ENCODE measurements around the gene TMC3.
"Not testable (repeated sequence)": the region's sequence is repeated elsewhere in the genome, so short reads cannot be mapped to it uniquely, and the experiment has no call there.

TMC3 gene

GRCh38 chr15:81384891-81385720, 11.1 kb upstream of the TMC3 start:
- no peak for DNase-seq

- no peak for DNase-seq
Measured at GRCh38 chr15:81381720-81382119, 7.7 kb upstream of the TMC3 start.

GRCh38 chr15:81380668-81381067, 6.7 kb upstream of the TMC3 start:
- DNase-seq: no peak

- DNase-seq: no peak
Measured at GRCh38 chr15:81380203-81380602, 6.2 kb upstream of the TMC3 start.

GRCh38 chr15:81379269-81379668, 5.3 kb upstream of the TMC3 start:
- DNase-seq: no peak

- DNase-seq: no peak
Measured at GRCh38 chr15:81378443-81378842, 4.4 kb upstream of the TMC3 start.

GRCh38 chr15:81377871-81378270, 3.9 kb upstream of the TMC3 start:
- DNase-seq: no peak

- DNase-seq: no peak
Measured at GRCh38 chr15:81376231-81376630, 2.2 kb upstream of the TMC3 start.

- DNase-seq: no peak
Measured at GRCh38 chr15:81375461-81375860, 1.4 kb upstream of the TMC3 start.

GRCh38 chr15:81373176-81373575, 837 bp downstream of the TMC3 start:
- no peak for DNase-seq

- DNase-seq: no peak
Measured at GRCh38 chr15:81372575-81372974, 1.4 kb downstream of the TMC3 start.

- DNase-seq: no peak
Measured at GRCh38 chr15:81363718-81364500, 10.1 kb downstream of the TMC3 start.

GRCh38 chr15:81363276-81363675, 10.7 kb downstream of the TMC3 start:
- no peak for DNase-seq

GRCh38 chr15:81362790-81363189, 11.2 kb downstream of the TMC3 start:
- no peak for DNase-seq

- DNase-seq: no peak
Measured at GRCh38 chr15:81361891-81362290, 12.1 kb downstream of the TMC3 start.

GRCh38 chr15:81360491-81360890, 13.5 kb downstream of the TMC3 start:
- no peak for DNase-seq

GRCh38 chr15:81358248-81358647, 15.8 kb downstream of the TMC3 start:
- DNase-seq: no peak

GRCh38 chr15:81357180-81357686, 16.8 kb downstream of the TMC3 start:
- DNase-seq: no peak

- DNase-seq: no peak
Measured at GRCh38 chr15:81356252-81356651, 17.8 kb downstream of the TMC3 start.

GRCh38 chr15:81351651-81352050, 22.4 kb downstream of the TMC3 start:
- DNase-seq: no peak

GRCh38 chr15:81349271-81349670, 24.7 kb downstream of the TMC3 start:
- DNase-seq: no peak

- DNase-seq: not testable (repeated sequence)
Measured at GRCh38 chr15:81348691-81349090, 25.3 kb downstream of the TMC3 start.

GRCh38 chr15:81347910-81348309, 26.1 kb downstream of the TMC3 start:
- no peak for DNase-seq

GRCh38 chr15:81346611-81347010, 27.4 kb downstream of the TMC3 start:
- DNase-seq: no peak

Measured in left hindlimb (tissue), 1 donor.